ENCODE results near the gene POR.
"Not testable (repeated sequence)": the region's sequence is repeated elsewhere in the genome, so short reads cannot be mapped to it uniquely, and the experiment has no call there.

POR gene

GRCh38 chr7:75884476-75884875 is 30.5 kb upstream of the POR start:
- DNase-seq = no peak

- no peak for DNase-seq
Measured at GRCh38 chr7:75885036-75885435, 29.9 kb upstream of the POR start.

GRCh38 chr7:75887669-75888369 is 27.1 kb upstream of the POR start:
- DNase-seq = no peak

GRCh38 chr7:75888464-75889222 is 26.3 kb upstream of the POR start:
- peak in 48 of 51 donors; percentile 7 to 81 (median 51) for DNase-seq

GRCh38 chr7:75889223-75889825 is 25.6 kb upstream of the POR start:
- DNase-seq = peak in 1 of 51 donors; percentile 7

- no peak for DNase-seq
Measured at GRCh38 chr7:75889826-75890225, 25.1 kb upstream of the POR start.

- DNase-seq = peak in 1 of 51 donors; percentile 11
Measured at GRCh38 chr7:75891237-75891636, 23.7 kb upstream of the POR start.

- no peak for DNase-seq
Measured at GRCh38 chr7:75891815-75892411, 23.0 kb upstream of the POR start.

- no peak for DNase-seq
Measured at GRCh38 chr7:75892634-75893272, 22.2 kb upstream of the POR start.

GRCh38 chr7:75896803-75897327 is 18.1 kb upstream of the POR start:
- DNase-seq = no peak

GRCh38 chr7:75900617-75901315 is 14.2 kb upstream of the POR start:
- no peak for DNase-seq

GRCh38 chr7:75905785-75906604 is 9.0 kb upstream of the POR start:
- peak in 48 of 51 donors; percentile 6 to 88 (median 58) for DNase-seq

GRCh38 chr7:75906991-75907667 is 7.8 kb upstream of the POR start:
- no peak for DNase-seq

- DNase-seq = not testable (repeated sequence)
Measured at GRCh38 chr7:75907668-75908039, 7.3 kb upstream of the POR start.

GRCh38 chr7:75909521-75910132 is 5.3 kb upstream of the POR start:
- no peak for DNase-seq

- DNase-seq = not testable (repeated sequence)
Measured at GRCh38 chr7:75911186-75911585, 3.8 kb upstream of the POR start.

- DNase-seq = no peak
Measured at GRCh38 chr7:75913437-75913836, 1.5 kb upstream of the POR start.

GRCh38 chr7:75914169-75914654 is 743 bp upstream of the POR start:
- DNase-seq = peak in 2 of 51 donors; percentile 12 to 33
